ENCODE data around the gene LPP.

The LPP gene

DNA sequence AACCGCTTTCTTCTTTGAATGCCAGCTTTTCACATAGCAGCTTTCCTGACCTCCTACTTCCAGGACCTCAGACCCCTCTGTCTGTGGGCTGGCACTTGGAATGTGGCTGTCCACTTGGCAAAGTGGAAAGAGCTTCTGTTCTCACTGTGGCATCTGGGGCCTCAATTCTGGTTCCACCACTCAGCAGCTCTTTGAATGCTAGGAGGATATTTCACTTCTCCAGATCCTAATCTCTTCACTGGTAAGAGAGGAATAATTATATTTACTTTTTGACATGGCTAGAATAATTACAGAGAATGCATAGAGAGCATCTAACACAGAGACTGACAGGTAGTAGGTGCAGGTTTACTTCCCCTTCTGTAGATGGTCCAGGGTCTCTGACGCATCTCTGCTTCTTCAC lies 405.9 kb downstream of the LPP start:
- Histone ChIP-seq H3K4me3 (ENCODE audit: low read length) (no peak overlapping the region), H3K36me3 (replicated peaks; ENCODE audit: insufficient read depth, low read length) (no peaks in the 10 kb centered on the region), H3F3A (ENCODE audit: insufficient read depth, low read length) (no peaks in the 10 kb centered on the region), H3K27me3 (replicated peaks; ENCODE audit: insufficient read depth, low read length) (no peaks in the 10 kb centered on the region), H3K4me1 (ENCODE audit: low read length) (no peaks in the 10 kb centered on the region), H2AFZ (ENCODE audit: low read length) (no peak overlapping the region), H3K79me2 (ENCODE audit: low read length) (no peaks in the 10 kb centered on the region), H3K9me3 (replicated peaks; ENCODE audit: insufficient read depth, low read length) (no peaks in the 10 kb centered on the region), H3K9me2 (replicated peaks; ENCODE audit: insufficient read depth, low read length) (no peaks in the 10 kb centered on the region), H4K20me1 (ENCODE audit: insufficient read depth, low read length) (no peaks in the 10 kb centered on the region), H3K9ac (ENCODE audit: low read length) (no peak overlapping the region), H3K4me2 (ENCODE audit: low read depth, low read length) (no peak overlapping the region), H3K27ac (ENCODE audit: low read length) (no peak overlapping the region)
- TF ChIP-seq, protein P1, sequence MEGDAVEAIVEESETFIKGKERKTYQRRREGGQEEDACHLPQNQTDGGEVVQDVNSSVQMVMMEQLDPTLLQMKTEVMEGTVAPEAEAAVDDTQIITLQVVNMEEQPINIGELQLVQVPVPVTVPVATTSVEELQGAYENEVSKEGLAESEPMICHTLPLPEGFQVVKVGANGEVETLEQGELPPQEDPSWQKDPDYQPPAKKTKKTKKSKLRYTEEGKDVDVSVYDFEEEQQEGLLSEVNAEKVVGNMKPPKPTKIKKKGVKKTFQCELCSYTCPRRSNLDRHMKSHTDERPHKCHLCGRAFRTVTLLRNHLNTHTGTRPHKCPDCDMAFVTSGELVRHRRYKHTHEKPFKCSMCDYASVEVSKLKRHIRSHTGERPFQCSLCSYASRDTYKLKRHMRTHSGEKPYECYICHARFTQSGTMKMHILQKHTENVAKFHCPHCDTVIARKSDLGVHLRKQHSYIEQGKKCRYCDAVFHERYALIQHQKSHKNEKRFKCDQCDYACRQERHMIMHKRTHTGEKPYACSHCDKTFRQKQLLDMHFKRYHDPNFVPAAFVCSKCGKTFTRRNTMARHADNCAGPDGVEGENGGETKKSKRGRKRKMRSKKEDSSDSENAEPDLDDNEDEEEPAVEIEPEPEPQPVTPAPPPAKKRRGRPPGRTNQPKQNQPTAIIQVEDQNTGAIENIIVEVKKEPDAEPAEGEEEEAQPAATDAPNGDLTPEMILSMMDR (IDR thresholded peaks at IDR 0.05; ENCODE audit: low read length): no peak
- no peak for TF ChIP-seq EZH2phosphoT487 (IDR thresholded peaks at IDR 0.05; ENCODE audit: low read length)
- no peak for TF ChIP-seq EZH2 (optimal IDR thresholded peaks at IDR 0.05; ENCODE audit: low read depth, low read length)
- no peak for DNase-seq

DNA sequence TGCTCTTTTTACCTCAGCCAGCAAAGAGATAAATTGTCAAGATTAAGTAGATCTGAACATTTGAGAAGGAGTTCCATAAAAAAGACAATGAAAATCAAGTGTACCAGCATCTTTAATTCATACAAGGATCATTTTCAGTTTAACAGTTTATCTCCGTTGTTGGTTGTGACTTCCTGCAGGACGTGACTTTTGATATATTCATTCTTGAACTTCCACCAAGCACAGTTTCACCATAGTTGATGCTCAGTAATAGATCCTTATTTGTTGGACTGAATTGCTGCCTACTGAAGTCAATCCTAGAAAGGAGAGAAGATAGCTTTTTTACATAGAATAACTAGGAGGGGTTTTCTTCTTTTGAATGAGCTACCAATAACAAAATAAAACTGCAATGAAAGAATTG lies 408.2 kb downstream of the LPP start:
- TF ChIP-seq, protein P1 (IDR thresholded peaks at IDR 0.05; ENCODE audit: low read length): no peak
- TF ChIP-seq EZH2phosphoT487 (IDR thresholded peaks at IDR 0.05; ENCODE audit: low read length): no peak
- no peak for TF ChIP-seq EZH2 (optimal IDR thresholded peaks at IDR 0.05; ENCODE audit: low read depth, low read length)
- Histone ChIP-seq H3K27ac (ENCODE audit: low read length) (no peak overlapping the region), H3K27me3 (replicated peaks; ENCODE audit: insufficient read depth, low read length) (no peaks in the 10 kb centered on the region), H3K4me1 (ENCODE audit: low read length) (no peaks in the 10 kb centered on the region), H3K36me3 (replicated peaks; ENCODE audit: insufficient read depth, low read length) (no peaks in the 10 kb centered on the region), H2AFZ (ENCODE audit: low read length) (no peak overlapping the region), H3K9me2 (replicated peaks; ENCODE audit: insufficient read depth, low read length) (no peaks in the 10 kb centered on the region), H3K9me3 (replicated peaks; ENCODE audit: insufficient read depth, low read length) (no peaks in the 10 kb centered on the region), H3K4me3 (ENCODE audit: low read length) (no peak overlapping the region), H3K79me2 (ENCODE audit: low read length) (no peaks in the 10 kb centered on the region), H3K4me2 (ENCODE audit: low read depth, low read length) (no peak overlapping the region), H4K20me1 (ENCODE audit: insufficient read depth, low read length) (no peaks in the 10 kb centered on the region), H3K9ac (ENCODE audit: low read length) (no peak overlapping the region), H3F3A (ENCODE audit: insufficient read depth, low read length) (no peaks in the 10 kb centered on the region)
- no peak for DNase-seq

DNA sequence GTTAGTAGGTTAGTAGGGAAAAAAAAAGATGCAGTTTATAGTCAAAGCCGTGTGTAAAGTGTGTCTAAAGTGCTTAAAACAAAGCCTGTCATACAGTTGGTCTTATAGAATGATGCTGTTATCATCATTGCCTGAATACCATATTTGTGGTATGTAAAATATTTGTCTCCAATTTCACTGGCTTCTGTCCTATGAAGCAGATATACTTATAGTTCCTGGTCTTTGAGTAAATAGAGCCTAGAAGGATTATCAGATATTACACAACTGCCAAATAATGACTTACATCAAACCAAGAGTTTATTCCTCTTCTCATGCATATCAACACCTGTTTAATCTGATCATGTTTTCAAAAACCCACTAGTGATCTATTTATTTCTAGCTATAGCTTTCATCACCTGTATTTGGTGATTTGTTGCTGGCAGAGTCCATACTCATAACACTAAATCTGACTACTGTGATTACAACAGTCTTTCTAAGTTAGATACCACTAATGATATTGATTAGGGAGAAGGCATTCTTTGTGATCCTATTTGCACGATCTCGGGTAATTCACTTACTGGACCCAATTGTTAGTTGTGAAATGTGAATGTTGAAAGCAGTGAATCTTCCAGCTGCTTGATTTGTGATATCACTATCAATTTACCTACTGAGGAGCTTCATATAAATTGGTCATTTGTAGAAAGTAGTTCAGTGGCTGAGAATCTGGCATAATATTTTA lies 413.7 kb downstream of the LPP start:
- no peak overlapping the region for H3K4me3 ChIP-seq (ENCODE audit: low read length)
- TF ChIP-seq EZH2 (optimal IDR thresholded peaks at IDR 0.05; ENCODE audit: low read depth, low read length) (no peak), EZH2phosphoT487 (IDR thresholded peaks at IDR 0.05; ENCODE audit: low read length) (no peak)
- TF ChIP-seq, protein P1 (IDR thresholded peaks at IDR 0.05; ENCODE audit: low read length): no peak
- H3K4me1 ChIP-seq (ENCODE audit: low read length): no peaks in the 10 kb centered on the region
- no peak overlapping the region for H2AFZ ChIP-seq (ENCODE audit: low read length)
- no peaks in the 10 kb centered on the region for H3K36me3 ChIP-seq (replicated peaks; ENCODE audit: insufficient read depth, low read length)
- H4K20me1 ChIP-seq (ENCODE audit: insufficient read depth, low read length): no peaks in the 10 kb centered on the region
- H3K27me3 ChIP-seq (replicated peaks; ENCODE audit: insufficient read depth, low read length): no peaks in the 10 kb centered on the region
- no peaks in the 10 kb centered on the region for H3K9me2 ChIP-seq (replicated peaks; ENCODE audit: insufficient read depth, low read length)
- no peak overlapping the region for H3K4me2 ChIP-seq (ENCODE audit: low read depth, low read length)
- H3K79me2 ChIP-seq (ENCODE audit: low read length): no peaks in the 10 kb centered on the region
- H3K27ac ChIP-seq (ENCODE audit: low read length): no peak overlapping the region
- no peaks in the 10 kb centered on the region for H3K9me3 ChIP-seq (replicated peaks; ENCODE audit: insufficient read depth, low read length)
- no peaks in the 10 kb centered on the region for H3F3A ChIP-seq (ENCODE audit: insufficient read depth, low read length)
- no peak for DNase-seq
- H3K9ac ChIP-seq (ENCODE audit: low read length): no peak overlapping the region

All from MM.1S (cell line).